ENCODE measurements around the gene PLEKHO2.

Gene PLEKHO2

GRCh38 chr15:64895285-64896065, 53.8 kb downstream of the PLEKHO2 start:
- peak; percentile 11 for DNase-seq

DNA sequence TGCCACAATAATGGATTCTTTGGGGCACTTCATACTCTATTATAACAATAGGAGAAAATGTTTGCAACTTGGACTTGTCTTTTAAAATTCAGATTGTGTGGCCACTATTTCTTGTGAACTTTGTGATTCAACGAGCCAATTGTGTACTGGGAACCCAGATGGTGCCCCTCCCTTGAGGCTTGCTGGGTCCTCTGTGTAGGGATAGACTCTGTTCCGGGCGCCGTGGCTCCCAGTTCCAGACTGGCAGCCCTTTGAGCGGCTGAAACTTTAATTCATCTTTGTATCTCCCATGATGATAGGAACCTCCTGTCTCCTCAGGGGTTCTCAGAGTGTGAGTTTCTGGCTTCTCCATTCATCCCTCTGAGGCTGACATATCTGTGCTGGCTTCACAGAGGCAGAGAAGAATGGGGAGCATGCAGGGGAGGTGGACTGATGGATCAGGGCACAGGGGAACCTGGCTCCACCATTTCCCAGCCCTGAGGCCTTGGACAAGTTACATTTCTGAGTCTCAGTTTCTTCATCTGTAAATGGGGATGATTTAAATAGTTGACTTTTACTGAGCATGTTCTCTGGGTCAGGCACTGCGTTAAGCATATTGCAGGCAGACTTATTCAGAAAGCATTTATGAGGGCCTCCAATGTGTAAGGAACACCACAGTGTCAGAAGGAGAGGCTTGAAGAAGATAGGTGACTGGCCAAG, 54.8 kb downstream of the PLEKHO2 start:
- DNase-seq = no peak

DNA sequence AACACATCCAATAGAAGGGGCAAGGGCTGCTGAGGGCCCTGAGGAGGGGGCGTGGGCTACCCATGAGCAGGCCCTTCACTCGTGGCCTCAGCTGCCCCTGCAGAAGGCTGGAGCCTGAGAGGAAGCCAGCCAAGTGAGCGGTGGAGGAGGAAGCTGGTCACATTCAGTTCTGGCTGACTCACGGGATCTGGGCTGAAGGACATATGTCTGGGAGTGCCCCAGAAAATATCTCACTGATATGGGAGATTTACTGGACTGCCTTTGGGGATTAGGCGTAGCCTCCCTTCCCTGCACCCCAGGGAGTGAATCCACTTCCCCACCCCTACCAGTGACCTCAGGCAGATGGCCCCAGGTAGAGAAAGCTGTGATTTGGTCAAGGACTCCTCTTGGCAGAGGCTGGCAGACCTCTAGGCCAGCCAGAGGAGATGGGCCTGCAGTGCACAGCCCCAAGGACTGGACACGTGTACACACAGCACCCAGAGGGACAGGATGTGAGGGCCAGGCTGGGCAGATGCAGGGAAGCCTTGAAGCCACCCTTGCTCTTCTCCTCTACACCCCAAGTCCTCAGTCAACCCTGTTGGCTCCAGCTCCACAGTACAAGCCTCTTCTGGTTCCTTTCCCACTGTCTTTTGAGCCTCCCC, 55.8 kb downstream of the PLEKHO2 start:
- DNase-seq = no peak

DNA sequence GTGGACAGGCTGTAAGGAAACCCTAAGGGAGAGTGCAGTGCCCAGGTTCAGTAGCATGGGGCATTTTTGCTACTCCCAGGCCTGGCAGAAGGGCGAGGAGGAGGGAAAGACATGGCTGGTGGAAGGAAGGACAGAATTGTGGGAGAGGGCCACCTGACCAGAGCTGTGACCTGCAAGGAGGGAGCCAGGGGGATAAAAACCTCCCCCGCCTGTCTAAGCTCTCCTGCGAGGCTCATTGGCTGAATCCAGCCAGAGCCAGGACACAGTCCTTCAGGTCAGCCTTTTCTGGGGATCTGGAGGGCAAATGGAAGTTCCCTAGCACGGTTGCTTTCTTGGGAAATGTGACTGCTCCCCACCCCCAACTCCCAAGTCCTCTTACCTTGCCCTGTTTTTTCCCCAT, 56.7 kb downstream of the PLEKHO2 start:
- no peak for DNase-seq

- DNase-seq = no peak
Measured at GRCh38 chr15:64901141-64901540, 59.4 kb downstream of the PLEKHO2 start.

DNA sequence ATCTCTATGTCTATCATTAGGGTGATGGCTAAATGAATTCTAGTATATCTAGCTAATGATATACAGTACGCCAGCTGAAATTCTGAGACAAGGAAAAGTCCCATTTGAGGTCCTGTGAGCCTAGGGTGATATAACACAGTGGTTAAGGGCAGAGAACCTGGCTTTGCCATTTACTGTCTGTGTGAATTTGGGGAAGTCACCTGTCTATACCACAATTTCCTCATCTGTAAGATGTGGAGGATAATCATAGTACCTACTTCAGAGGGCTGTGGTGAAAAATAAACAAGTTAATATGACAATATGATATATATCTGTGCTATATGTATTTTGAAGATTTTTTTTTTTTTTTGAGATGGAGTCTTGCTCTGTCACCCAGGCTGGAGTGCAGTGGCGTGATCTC, 60.2 kb downstream of the PLEKHO2 start:
- no peak for DNase-seq

DNA sequence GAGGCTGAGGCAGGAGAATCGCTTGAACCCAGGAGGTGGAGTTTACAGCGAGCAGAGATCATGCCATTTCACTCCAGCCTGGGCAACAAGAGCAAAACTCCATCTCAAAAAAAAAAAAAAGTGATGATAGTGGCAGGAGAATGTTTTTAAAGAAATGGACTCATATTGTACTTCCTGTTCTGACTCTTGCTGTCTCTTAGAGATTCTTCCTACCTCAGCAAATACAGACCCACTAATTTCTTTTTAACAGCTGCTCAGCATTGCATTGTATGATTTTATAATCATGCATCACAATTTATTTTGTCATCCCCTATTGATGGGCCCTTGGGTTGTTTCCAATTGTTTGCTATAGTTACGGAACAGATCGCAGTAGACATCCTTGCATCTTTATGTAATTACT, 61.1 kb downstream of the PLEKHO2 start:
- no peak for DNase-seq

GRCh38 chr15:64903326-64903950, 61.7 kb downstream of the PLEKHO2 start:
- DNase-seq = no peak

DNA sequence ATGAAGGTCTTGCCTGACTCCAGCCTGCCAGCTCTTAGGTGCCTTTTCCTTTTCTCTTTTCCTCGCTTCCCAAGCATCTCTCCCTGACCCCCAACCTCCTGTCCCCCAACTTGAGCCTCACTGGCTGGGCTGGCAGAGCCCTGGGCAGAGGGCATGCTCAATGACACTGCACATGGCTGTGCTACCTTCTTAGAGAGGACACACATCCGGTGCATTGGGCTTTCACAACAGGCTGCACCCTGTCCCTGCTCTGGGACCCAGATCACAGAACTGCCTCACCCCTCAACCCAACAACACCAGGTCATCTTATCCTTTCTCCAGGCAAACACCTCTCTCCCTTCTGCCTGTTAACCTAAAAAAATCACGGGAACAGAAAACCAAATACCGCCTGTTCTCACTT, 62.5 kb downstream of the PLEKHO2 start:
- no peak for DNase-seq

GRCh38 chr15:64905119-64905831, 63.6 kb downstream of the PLEKHO2 start:
- no peak for DNase-seq

DNA sequence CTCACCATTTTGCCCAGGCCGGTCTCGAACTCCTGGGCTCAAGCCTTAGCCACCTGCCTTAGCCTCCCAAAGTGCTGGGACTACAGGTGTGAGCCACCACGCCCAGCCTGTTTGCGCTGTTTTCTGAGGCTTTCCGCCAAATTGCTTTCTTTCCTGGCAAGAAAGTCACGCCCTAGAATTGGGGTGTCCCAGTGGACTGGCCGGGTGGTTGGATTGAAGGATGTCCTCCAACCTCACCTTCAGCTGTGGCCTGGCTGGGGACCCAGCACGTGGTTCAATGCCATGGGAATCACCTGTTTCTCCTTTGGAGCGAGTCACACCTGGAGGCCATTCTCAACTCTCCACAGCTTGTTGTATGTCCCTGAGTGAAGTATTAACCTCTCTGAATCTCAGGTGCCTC, 64.2 kb downstream of the PLEKHO2 start:
- DNase-seq = no peak

- DNase-seq = no peak
Measured at GRCh38 chr15:64906402-64906801, 64.7 kb downstream of the PLEKHO2 start.

DNA sequence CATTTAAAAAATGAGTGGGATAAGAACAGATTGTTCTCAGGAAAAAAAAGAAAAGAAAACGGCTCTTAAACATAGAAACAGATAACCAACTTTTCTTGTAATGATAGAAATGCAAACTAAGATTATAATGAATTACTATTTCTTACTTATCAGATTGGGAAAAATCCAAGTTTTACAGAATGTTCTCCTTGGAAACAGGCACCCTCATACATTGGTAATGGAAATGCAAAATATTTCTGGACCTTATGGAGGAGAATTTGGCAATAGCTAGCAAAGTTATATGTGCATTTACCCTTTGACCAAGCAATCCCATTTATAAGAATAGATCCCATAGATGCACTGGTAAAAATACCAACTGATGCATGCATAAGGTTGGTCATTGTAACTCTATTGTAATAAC, 66.3 kb downstream of the PLEKHO2 start:
- no peak for DNase-seq

GRCh38 chr15:64909546-64909945, 67.8 kb downstream of the PLEKHO2 start:
- DNase-seq = no peak

DNA sequence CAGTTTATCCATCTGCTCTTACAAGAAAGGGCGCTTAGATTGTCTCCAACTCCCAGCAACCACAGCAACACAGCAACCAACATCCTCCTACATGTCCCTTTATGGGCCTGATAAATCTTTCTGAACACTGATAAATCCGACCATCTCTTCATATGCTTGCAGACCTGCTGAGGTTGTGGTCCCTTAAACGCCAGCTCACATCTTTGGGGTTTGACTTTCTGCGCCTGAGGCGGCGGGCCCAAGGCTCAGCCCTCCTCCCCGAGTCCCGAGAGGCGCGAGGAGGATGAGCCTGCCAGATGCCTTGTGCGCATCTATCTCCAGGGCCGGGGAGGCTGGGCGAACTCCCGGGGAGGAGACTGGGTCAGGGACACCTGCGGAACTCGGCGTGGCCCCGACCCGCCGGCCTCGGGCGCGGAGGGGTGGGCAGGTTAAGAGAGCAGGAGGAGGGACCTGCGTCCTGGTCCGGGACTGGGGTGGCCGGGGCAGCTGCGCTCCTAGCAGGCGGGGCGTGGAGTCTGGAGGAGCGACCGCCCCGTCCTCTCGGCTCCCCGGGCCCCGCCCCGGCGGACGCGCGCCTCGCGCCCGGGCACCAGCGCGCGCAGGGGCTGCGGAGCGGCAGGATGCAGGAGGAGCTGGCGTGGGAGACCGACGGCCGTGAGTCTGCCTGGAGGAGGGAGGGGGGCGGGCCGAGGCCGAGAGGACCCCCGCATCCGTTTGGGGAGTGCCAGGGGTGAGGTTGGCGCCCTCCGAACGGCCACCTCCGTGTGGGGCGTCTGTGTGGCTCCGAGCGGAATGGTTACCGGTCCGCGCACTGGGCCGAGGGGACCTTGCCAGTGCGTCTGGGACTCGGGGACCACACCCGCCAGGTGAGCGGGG, 69.8 kb downstream of the PLEKHO2 start, which contains the start of gene ANKDD1A:
ANKDD1A (plus strand) TSS at position 592 of the 876 bp plus-strand sequence; CDS start at position 621, 29 bp downstream.
- DNase-seq = peak; percentile 39

DNA sequence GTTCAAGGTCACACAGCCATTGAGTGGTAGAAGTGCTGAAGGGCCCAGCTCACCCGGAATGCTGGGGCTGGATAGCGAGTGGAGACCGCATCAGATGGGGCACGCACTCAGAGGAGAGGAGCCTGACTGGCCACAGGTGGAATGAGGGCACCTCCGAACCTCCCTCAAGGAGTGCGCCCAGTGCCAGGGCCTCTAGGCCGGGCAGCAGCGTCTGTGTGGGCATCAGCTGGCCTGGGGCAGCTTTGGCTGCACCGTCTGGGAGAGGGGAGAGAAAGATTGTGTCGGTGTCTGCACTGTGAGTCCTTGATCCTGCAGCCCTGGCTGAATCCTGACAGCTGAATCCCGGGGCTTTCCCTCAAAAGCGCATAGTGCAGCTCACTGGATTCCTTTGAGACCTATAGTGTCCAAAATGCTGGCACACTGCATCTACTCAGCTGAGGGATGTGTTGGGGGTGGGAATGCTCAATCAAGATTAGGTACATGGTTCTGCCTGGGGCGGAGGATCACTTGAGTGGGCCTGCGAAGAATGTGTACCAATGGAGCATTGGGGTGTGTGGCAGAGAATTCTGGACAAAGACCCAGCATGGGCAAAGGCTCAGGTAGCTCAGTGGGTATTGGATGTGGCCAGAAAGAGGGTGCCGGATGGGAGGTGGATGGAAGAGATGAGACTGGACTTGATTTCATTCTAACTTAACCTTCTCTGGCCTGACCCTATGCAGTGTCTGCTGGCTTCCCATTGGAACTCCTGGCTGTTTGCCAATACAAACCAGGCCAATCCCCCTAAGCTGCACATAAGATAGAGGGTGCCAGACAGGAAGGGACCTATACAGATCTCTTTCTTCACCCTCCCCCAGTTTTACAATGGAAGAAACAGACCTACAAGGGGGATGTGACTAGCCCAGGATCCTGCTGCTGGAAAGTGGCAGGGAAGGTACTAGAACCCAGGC, 70.9 kb downstream of the PLEKHO2 start:
- no peak for DNase-seq

DNA sequence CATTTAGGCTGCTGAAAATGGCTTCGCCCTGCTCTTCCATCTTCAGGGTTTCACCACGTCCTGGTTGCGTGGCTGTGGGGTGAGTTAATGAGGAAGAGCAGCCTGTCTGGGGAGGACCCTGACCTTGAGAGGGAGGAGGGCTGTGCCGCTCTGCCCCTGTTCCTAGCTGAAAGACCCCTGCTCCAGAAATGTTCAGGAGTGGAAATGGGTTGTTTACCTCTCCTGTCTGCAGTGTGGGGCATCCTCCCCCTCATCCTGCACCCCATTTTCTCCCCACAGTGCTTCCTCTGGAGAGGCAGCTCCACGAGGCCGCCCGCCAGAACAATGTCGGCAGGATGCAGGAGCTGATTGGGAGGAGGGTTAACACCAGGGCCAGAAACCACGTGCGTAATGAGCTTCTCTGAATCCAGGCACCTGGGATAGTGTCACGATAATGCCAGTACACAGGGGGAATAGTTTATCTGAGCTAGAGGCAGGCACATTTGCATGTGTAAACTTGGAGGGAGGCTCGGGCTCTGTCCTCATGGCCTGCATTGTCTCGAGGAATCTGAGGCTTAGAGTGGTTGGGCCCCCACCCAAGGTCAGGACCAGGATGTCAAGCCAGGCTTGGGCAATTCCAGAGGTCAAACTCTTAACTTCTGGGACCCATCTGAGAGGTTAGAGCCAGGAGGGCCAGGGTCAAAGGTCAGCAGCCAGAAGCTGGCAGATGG, 74.0 kb downstream of the PLEKHO2 start:
- DNase-seq = no peak

DNA sequence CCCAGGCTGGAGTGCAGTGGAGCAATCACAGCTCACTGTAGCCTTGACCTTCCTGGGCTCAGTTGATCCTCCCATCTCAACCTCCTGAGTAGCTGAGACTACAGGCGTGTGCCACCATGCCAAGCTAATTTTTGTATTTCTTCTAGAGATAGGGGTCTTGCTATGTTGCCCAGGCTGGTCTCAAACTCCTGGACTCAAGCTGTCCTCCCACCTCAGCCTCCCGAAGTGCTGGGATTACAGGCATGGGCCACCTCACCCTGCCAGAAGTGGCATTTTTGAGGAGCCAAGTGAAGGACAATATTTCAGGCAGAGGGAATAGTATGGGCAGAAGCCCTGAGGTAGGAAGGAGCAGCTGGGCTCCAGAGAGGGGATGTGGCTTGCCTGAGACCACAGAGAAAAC, 74.7 kb downstream of the PLEKHO2 start:
- DNase-seq = no peak

- DNase-seq = no peak
Measured at GRCh38 chr15:64917211-64917610, 75.5 kb downstream of the PLEKHO2 start.

All from DMS79 treated with DMSO at 0.1 percent for 48 hours (cell line).